HG03095 (cell line): Measurements from ENCODE around the gene MMP15.

Experiments
- ATAC-seq: cut with Tn5 transposase; IDR thresholded peaks from one replicate; pipeline ENCODE4 v1.9.1; 2021; ENCODE audit warnings: moderate library complexity; ENCODE audit not compliant: unreplicated experiment

The MMP15 gene

DNA sequence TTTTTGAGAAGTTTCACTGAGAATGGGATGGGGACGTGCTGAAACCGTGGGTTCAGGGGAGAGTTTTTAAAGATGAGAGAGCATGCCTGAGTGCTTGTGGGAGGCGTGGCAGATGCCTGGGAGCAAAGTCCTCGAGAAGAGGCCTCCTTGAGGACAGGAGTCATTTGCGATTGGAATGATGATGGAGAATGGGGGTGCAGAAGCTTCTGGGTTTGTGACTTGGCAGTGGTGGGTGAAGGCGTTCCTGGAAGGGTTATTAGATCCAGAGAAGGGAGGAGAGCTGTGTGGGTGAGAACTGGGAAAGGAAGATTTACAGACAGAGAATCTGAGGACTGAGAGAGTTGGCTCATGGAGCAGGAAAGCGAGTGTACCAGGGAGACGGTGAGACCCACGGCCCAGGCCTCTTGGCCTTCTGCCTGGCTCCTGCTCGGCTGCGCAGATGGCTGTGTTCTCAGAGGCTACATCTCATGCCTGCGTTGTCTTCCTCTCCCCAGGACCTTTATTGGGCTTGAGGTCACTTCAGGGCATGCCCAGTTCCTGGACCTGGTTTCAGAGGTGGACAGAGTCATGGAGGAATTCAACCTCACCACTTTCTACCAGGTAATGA, 8.6 kb upstream of the MMP15 start:
- ATAC-seq: no peak

DNA sequence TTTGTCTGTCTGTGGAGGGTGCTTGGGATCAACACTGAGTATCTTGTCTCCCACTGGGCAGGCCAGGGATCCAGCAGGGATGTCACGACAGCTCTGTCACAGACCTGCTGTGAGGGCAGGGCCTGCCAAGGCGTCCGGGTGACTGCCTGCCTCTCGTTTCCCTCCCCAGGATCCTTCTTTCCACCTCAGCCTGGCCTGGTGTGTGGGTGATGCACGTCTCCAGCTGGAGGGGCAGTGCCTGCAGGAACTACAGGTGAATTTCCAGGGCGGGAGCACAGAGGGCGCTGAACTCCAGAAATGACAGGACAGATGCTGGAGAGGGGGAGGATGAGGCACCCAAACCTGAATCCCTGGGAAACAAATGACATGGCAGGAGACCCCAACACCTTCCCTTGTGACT, 6.8 kb upstream of the MMP15 start:
- ATAC-seq: no peak

GRCh38 chr16:58019866-58020538, 5.6 kb upstream of the MMP15 start:
- no peak for ATAC-seq

- no peak for ATAC-seq
These were observed 4.7 kb upstream of the MMP15 start for GRCh38 chr16:58020628-58021521.

DNA sequence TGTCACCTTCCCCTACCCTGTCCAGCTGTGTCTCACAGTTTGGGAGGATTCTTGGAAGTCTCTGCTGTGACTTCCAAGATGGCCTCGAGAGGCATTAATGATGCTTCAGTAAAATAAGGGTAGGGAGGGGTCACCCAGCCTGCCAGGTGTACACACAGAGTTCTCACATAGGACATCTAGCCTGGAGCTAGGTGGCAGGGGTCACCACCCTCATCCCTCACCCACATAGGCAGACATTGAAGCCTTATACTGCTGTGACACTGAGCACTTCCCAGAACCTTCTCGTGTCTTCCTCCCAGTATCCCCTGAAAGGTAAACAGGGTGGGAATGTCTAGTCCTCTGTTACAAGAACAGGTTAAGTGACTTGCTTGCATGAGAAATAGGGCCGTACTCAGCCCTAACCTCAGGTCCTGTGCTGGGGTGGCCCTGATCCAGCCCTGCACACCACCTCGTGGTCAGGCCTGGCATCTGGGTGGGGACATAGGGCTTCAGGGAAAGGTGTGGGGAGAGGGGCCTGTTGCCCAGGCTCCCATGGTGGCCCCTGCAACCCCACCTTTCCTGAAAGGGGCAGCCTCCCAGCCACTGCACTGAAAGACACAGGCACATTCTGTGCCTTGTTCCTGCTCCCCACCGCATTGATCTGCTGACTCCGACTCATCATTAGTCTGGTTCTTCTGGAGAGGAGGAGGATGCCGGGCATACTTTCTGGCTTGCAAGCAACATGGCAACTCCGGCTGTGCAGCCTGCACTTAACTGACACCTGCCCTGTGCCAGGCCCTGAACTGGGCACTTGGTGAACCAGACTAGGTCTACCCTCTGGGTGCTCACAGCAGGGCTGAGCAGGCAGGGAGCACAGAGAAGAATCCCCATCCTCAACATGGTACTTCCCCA, 3.6 kb upstream of the MMP15 start:
- no peak for ATAC-seq

DNA sequence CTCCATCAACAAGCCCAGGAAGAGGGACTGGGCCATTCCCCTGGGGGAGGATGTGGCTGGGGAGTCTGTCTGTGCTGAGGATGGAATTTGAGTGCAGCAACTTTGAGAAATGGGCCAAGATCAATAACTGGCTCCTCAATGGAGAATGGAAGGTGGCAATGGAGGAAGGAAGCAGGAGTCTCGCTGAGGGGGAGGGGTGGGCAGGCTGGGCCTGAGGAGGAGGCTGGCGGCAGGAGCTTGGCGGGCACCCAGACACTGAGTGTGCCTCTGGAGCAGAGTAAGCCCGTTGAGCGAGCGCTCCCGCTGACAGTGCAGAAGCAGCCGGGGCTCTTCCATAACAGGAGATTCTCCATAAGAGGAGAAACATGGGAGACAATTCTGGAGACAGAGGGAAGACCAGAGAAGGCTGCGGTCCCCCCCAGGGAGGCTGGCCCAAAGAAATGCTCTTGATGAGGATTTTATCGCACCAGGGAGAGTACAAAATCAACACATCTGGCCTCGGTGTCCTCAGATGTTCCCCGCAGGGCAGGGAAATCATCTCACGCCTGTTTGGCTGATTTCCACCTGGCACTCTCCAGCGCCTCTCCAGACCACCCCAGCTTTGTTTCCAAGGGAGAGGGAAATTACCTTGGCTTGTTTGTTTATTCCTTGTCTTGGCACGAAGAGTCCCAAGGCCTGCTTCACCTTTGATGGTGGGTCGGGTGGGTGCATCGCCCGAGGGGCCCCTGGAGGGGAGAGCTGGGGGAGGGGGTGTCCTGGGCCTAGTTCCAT, 2.8 kb upstream of the MMP15 start:
- no peak for ATAC-seq

DNA sequence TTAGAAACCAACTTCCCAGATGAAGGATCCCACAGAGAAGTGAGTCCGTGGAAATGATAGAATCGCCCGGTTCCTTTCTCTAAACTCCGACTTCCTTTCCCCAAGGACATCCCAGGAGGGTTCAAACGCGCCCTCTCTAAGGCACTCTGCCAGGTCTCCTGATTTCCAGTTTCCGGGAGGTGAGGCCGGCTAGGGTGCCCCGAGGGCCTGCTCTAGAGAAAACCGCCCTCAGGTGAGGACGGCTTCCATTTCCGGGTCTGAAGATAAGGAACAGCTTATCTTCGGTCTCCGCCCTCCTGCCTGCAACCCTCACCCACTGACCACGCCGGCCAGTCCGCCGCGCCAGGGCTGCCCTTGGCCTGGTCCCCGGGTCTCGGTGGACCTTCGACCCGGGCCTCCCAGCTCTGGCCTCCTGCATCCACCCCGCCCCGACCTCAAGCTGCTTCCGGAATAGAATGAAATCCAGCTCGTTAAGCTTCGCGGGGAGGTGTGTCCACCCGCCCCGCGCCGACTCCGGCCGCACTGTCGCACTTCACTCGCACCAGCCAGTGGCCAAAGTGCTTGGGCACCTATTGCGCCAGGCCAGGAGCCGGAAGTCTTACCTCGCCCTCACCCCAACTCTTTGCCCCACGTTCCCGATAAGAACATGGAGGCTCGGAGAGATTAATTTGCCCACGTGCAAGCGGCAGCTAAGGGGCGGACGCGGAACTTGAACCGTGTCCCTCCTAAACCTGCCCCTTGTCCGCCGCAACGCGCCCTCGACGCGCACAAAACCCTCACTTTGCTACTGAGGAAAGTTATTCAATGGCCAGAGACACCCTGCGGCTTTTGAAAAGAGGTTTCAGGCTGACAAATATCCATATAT, 836 bp upstream of the MMP15 start:
- ATAC-seq: no peak

GRCh38 chr16:58026139-58026704, 668 bp downstream of the MMP15 start:
- ATAC-seq: no peak

DNA sequence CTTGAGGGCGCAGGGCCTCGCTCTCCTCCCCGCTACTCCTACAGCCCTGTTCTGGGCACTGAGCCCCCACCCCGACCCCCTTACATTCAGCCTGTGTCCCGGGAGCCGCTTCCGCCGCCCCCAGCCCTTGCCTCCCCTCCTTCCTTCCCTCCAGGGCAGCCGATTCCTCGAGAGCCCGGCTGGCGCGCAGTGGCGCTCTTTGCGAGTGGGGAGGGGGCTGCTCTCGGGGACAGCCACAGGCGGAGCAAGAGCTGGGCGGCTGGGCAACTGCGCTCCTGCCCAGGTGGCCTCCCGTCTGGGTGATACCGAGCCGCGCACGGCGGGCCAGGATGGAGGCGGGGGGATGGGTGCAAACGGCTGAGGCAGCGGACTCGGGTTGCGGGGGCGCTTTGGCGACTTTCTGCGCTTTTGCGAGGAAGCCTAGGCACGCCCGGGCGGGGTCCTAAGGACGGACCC, 1.2 kb downstream of the MMP15 start:
- no peak for ATAC-seq

- ATAC-seq: no peak
These were observed 1.8 kb downstream of the MMP15 start for GRCh38 chr16:58027161-58027915.

DNA sequence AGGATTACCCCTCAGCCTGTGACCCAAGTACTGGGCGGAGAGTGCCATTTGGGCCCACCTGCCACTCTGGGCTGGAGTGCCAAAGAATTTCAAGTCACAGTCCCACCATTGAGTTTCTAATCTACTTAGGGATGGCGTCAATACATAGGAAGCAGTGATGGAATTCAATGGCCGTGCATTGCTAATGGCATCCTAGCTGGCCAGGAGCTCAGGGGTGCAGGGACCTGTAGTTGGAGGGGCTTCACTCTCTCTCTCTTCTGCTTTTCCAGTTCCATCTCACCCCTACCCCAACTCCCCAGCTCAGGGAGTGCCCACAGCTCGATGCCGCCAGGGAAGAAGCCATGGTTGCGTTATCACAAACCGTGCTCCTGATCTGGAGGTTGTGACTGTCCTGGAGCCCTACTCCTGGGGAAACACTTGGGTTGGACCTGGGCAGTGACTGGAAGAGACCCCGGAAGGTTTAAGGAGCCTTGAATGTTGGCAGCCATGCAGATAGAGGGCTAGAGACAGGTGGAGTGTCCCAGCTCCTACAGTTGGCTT, 2.4 kb downstream of the MMP15 start:
- no peak for ATAC-seq

DNA sequence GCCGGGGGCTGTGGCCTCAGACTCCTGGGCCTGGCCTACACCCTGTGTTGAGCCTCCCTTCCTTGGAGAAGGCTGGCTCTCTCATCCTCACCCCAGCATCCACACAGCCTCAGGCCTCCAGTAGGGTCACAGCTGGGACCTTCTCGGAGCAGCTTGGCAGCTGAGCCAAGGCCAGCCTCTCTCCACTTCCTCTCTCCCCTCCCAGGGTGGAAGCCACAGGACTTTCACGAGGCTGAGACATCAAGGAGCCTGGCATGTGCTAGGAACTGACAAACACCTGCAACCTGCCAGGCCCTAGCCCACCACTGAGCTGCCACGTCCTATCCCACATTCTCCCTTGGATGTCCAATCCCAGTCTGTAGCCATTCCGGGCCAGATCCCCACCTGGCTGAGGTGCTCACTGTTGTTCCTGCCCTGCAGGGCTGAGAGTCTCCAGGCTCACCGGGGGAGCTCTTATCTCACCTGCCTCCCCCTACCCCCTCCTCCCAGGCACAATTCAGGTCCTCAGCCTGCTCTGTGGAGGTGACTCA, 3.1 kb downstream of the MMP15 start:
- no peak for ATAC-seq

- no peak for ATAC-seq
These were observed 3.9 kb downstream of the MMP15 start for GRCh38 chr16:58029410-58029809.

- ATAC-seq: no peak
These were observed 4.7 kb downstream of the MMP15 start for GRCh38 chr16:58030136-58030840.

GRCh38 chr16:58031016-58031800, 5.7 kb downstream of the MMP15 start:
- no peak for ATAC-seq

DNA sequence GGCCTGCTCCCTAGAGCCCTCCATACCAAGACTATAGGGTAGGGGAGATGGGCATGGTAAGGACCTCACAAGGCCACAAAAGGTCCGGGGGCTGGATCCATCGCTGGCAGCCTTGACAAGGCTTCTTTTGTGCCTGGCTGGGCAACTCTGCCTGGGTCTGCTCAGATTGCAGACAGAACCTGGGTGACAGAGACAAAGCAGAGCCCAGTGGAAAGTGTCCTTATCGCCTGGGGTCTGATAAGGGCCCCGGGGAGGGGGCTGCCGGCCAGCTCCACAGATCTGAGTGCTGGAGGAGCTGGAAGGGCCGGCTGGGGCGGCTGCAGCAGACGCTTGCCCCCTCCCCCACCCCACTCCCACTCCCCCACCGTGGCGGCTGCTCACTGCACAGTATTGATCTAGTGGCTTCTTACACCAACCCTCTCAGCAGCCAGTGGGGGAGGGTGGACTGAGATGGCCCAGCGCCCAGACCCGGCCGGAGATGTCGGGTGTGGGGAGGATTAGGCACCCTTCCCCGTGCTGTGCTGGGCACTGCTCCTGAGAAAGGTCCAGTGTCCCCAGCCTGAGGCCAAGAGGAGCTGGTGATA, 7.2 kb downstream of the MMP15 start:
- ATAC-seq: no peak
